ENCODE results near the gene ETS1. TPM values are rescaled to one million over a fixed set of nuclear protein-coding genes. Genes with fewer than 3 reads are reported as not detected.
A peak's percentile ranks its signal among the peaks of the same experiment; 100 is the strongest.

Gene ETS1
- total RNA-seq, 1 donor from 2014 or later: 517 TPM

GRCh38 chr11:128520888-128521681, 66.3 kb downstream of the ETS1 start:
- Mint-ChIP-seq H3K27ac (peak overlapping the region; percentile 90), H3K4me1 (ENCODE audit: low read depth) (peaks cover 51% of the 10 kb centered on the region), H3K36me3 (ENCODE audit: low read depth) (peaks cover 61% of the 10 kb centered on the region), H3K4me3 (ENCODE audit: low read depth) (peak overlapping the region; percentile 97), H3K27me3 (ENCODE audit: low read depth) (no peaks in the 10 kb centered on the region), H3K9me3 (no peaks in the 10 kb centered on the region)
- DNase-seq (ENCODE audit: low spot score): no peak
- intact Hi-C loops (cut with micrococcal nuclease): loop anchor here (1.0 to 10.0 kb wide), 5 partner anchors 9 to 469 kb away; no protein-coding TSS in a partner anchor

- H3K4me3 Mint-ChIP-seq (ENCODE audit: low read depth): peak overlapping the region; percentile 97
- peaks cover 51% of the 10 kb centered on the region for H3K4me1 Mint-ChIP-seq (ENCODE audit: low read depth)
These were observed 67.0 kb downstream of the ETS1 start for GRCh38 chr11:128520206-128520887.

GRCh38 chr11:128519338-128519737, 68.0 kb downstream of the ETS1 start:
- H3K9me3 Mint-ChIP-seq: no peaks in the 10 kb centered on the region
- H3K27ac Mint-ChIP-seq: peak overlapping the region; percentile 90
- peaks cover 53% of the 10 kb centered on the region for H3K4me1 Mint-ChIP-seq (ENCODE audit: low read depth)
- intact Hi-C loops (cut with micrococcal nuclease): no loop called here
- H3K4me3 Mint-ChIP-seq (ENCODE audit: low read depth): peak overlapping the region; percentile 97
- peaks cover 78% of the 10 kb centered on the region for H3K36me3 Mint-ChIP-seq (ENCODE audit: low read depth)
- H3K27me3 Mint-ChIP-seq (ENCODE audit: low read depth): no peaks in the 10 kb centered on the region
- DNase-seq (ENCODE audit: low spot score): no peak

More at GRCh38 chr11:128520206-128520887, 67.0 kb downstream of the ETS1 start:
- no peaks in the 10 kb centered on the region for H3K27me3 Mint-ChIP-seq (ENCODE audit: low read depth)
- intact Hi-C loops (cut with micrococcal nuclease): loop anchor here (1.0 to 10.0 kb wide), 5 partner anchors 8 to 468 kb away; no protein-coding TSS in a partner anchor
- peak overlapping the region; percentile 90 for H3K27ac Mint-ChIP-seq
- peaks cover 68% of the 10 kb centered on the region for H3K36me3 Mint-ChIP-seq (ENCODE audit: low read depth)
- no peaks in the 10 kb centered on the region for H3K9me3 Mint-ChIP-seq
- no peak for DNase-seq (ENCODE audit: low spot score)

GRCh38 chr11:128518493-128519207, 68.7 kb downstream of the ETS1 start:
- H3K9me3 Mint-ChIP-seq: no peaks in the 10 kb centered on the region
- H3K27me3 Mint-ChIP-seq (ENCODE audit: low read depth): no peaks in the 10 kb centered on the region
- no peak for DNase-seq (ENCODE audit: low spot score)
- H3K4me3 Mint-ChIP-seq (ENCODE audit: low read depth): peak overlapping the region; percentile 97
- H3K4me1 Mint-ChIP-seq (ENCODE audit: low read depth): peaks cover 53% of the 10 kb centered on the region
- intact Hi-C loops (cut with micrococcal nuclease): no loop called here
- H3K36me3 Mint-ChIP-seq (ENCODE audit: low read depth): peaks cover 85% of the 10 kb centered on the region
- H3K27ac Mint-ChIP-seq: peak overlapping the region; percentile 90

GRCh38 chr11:128517451-128518230, 69.7 kb downstream of the ETS1 start:
- Mint-ChIP-seq H3K27ac (peak overlapping the region; percentile 90), H3K9me3 (no peaks in the 10 kb centered on the region), H3K36me3 (ENCODE audit: low read depth) (peaks cover 95% of the 10 kb centered on the region), H3K27me3 (ENCODE audit: low read depth) (no peaks in the 10 kb centered on the region), H3K4me3 (ENCODE audit: low read depth) (peak overlapping the region; percentile 97), H3K4me1 (ENCODE audit: low read depth) (peaks cover 56% of the 10 kb centered on the region)
- no peak for DNase-seq (ENCODE audit: low spot score)
- intact Hi-C loops (cut with micrococcal nuclease): no loop called here

DNA sequence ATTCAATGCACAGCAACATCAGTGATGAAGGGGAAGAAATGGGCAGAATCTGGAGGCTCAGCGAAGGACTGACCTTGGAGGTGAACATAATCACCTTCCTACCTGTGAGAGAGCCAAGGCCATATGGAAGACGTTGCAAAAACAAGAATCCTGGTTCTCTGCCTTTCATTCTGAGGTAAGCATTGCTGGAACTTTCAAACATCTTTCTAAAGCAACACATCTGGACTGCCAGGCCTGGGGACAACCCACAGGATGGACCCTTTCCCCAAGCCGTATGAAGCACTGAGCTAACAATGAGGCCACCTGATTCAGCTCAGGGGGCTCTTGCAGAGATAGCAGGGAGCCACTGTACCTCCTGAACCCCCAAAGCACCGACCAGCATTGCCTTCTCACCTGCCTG, 70.5 kb downstream of the ETS1 start:
- no peak for DNase-seq (ENCODE audit: low spot score)
- H3K9me3 Mint-ChIP-seq: no peaks in the 10 kb centered on the region
- peak overlapping the region; percentile 97 for H3K4me3 Mint-ChIP-seq (ENCODE audit: low read depth)
- H3K27ac Mint-ChIP-seq: peak overlapping the region; percentile 90
- peaks cover 99% of the 10 kb centered on the region for H3K36me3 Mint-ChIP-seq (ENCODE audit: low read depth)
- intact Hi-C loops (cut with micrococcal nuclease): loop anchor here (1.0 kb wide), 1 partner anchor 10 kb away; no protein-coding TSS in a partner anchor
- peaks cover 64% of the 10 kb centered on the region for H3K4me1 Mint-ChIP-seq (ENCODE audit: low read depth)
- H3K27me3 Mint-ChIP-seq (ENCODE audit: low read depth): no peaks in the 10 kb centered on the region

DNA sequence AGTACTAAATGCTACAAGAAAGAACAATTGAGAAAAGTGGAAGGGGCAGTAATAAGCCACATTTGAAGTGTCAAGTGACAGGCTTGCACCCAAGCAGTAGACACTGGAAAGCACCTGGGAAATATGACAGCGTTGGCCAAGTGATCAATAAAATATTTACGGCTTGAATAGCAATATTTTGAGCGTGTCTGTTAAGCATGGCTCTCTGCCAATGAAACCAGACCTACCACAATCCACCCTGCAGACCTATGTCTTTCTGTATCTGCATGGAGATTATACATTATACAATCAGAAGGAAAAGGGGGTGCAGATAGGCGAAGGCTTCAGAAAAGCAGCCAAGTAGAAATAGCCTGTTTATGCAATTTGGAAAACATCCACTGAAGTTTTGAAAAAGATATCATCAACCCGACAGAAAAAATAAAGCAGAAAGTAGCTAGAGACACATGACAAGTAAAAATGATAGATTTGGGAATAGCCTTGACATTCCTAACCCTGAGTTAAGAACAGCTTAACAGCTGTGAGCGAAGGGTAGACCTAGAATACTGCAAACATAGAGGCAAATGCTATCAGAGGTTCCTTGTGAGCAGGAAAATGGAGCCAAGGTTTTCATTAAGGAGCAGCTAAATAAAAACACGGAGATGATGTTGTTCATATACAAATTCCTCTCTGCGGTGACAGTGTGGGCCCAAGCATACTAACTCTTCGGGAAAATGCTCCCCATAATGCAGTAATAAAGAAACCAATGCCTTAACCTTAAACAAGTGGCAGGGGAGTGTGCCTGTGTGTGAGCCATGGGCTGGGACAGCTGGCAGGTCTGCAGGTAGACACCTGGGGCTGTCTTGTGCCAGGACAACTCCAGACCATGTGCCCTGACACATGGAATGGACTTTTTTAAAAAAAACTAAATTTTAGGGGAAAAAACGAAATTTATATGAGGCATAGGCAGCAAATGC, 71.3 kb downstream of the ETS1 start:
- H3K4me1 Mint-ChIP-seq (ENCODE audit: low read depth): peaks cover 71% of the 10 kb centered on the region
- peaks cover 99% of the 10 kb centered on the region for H3K36me3 Mint-ChIP-seq (ENCODE audit: low read depth)
- peak overlapping the region; percentile 97 for H3K4me3 Mint-ChIP-seq (ENCODE audit: low read depth)
- intact Hi-C loops (cut with micrococcal nuclease): loop anchor here (1.0 to 2.0 kb wide), 2 partner anchors 9 to 225 kb away; no protein-coding TSS in a partner anchor
- no peak for DNase-seq (ENCODE audit: low spot score)
- no peaks in the 10 kb centered on the region for H3K27me3 Mint-ChIP-seq (ENCODE audit: low read depth)
- no peaks in the 10 kb centered on the region for H3K9me3 Mint-ChIP-seq
- H3K27ac Mint-ChIP-seq: peak overlapping the region; percentile 90

- DNase-seq (ENCODE audit: low spot score): no peak
- H3K4me1 Mint-ChIP-seq (ENCODE audit: low read depth): peaks cover 82% of the 10 kb centered on the region
- no peaks in the 10 kb centered on the region for H3K9me3 Mint-ChIP-seq
- peak overlapping the region; percentile 97 for H3K4me3 Mint-ChIP-seq (ENCODE audit: low read depth)
- H3K27ac Mint-ChIP-seq: peak overlapping the region; percentile 90
- H3K36me3 Mint-ChIP-seq (ENCODE audit: low read depth): peaks cover 99% of the 10 kb centered on the region
- intact Hi-C loops (cut with micrococcal nuclease): loop anchor here (2.0 kb wide), 1 partner anchor 224 kb away; no protein-coding TSS in a partner anchor
- no peaks in the 10 kb centered on the region for H3K27me3 Mint-ChIP-seq (ENCODE audit: low read depth)
These were observed 72.3 kb downstream of the ETS1 start for GRCh38 chr11:128515086-128515485.

DNA sequence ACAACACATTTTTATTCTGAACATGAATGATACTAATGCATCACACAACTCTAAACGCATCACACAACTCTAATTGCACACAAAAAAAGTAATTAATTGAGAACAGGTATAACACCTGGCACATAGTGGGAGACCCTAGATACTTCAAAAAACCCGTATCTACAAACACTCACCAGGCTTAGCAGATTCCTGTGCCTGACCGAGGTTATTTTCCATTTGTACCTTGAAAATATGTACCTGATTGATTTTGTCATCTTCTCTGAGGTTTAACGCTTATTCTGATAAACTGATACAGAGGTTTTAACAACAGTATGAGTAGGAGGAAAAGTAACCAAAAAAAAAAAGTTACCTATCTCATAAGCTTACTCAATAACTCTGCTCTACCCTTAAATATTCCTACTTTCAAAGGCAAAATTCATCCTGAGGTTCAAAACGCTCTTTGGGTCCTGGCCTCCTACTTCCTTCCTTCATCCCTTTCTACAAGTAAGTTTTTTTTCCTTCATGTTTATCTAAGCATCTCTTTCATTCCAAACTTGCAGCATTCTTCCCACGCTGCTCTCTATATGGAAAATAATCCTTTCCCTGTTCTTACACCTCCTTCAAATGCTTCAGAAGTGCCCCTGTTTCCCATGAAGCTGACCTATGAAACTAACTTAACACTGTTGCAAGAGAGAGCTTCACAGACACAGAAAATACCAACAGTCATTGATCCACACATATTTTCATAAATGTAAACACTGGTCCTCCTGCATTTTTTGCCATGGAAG, 73.3 kb downstream of the ETS1 start:
- no peaks in the 10 kb centered on the region for H3K27me3 Mint-ChIP-seq (ENCODE audit: low read depth)
- peak overlapping the region; percentile 90 for H3K27ac Mint-ChIP-seq
- H3K4me1 Mint-ChIP-seq (ENCODE audit: low read depth): peaks cover 91% of the 10 kb centered on the region
- H3K36me3 Mint-ChIP-seq (ENCODE audit: low read depth): peaks cover 99% of the 10 kb centered on the region
- DNase-seq (ENCODE audit: low spot score): no peak
- H3K4me3 Mint-ChIP-seq (ENCODE audit: low read depth): peak overlapping the region; percentile 97
- intact Hi-C loops (cut with micrococcal nuclease): loop anchor here (2.0 kb wide), 2 partner anchors 117 to 223 kb away; no protein-coding TSS in a partner anchor
- no peaks in the 10 kb centered on the region for H3K9me3 Mint-ChIP-seq

- intact Hi-C loops (cut with micrococcal nuclease): loop anchor here (1.0 to 2.0 kb wide), 3 partner anchors 8 to 118 kb away; no protein-coding TSS in a partner anchor
- DNase-seq (ENCODE audit: low spot score): no peak
- H3K27me3 Mint-ChIP-seq (ENCODE audit: low read depth): no peaks in the 10 kb centered on the region
These were observed 74.8 kb downstream of the ETS1 start for GRCh38 chr11:128512474-128512996.

More at GRCh38 chr11:128512474-128512996, 74.8 kb downstream of the ETS1 start:
- H3K4me3 Mint-ChIP-seq (ENCODE audit: low read depth): peak overlapping the region; percentile 97
- peaks cover 94% of the 10 kb centered on the region for H3K4me1 Mint-ChIP-seq (ENCODE audit: low read depth)
- peak overlapping the region; percentile 90 for H3K27ac Mint-ChIP-seq
- no peaks in the 10 kb centered on the region for H3K9me3 Mint-ChIP-seq
- H3K36me3 Mint-ChIP-seq (ENCODE audit: low read depth): peaks cover 98% of the 10 kb centered on the region

Measured in activated T-helper 2 cell treated with anti-CD3 and anti-CD28 coated beads, Interferon-gamma antibody, Interleukin-2, Interleukin-4, amounts not matched to agents 10 μg/mL and 5 μg/mL and 100 μg/mL, durations not matched to agents 14 hours and 24 hours and 36 hours (primary cell).